22Rv1 (cell line): ENCODE data around the gene CCDC175.

Experiments
- ZFX ChIP-seq: fragments of 450-650 bp; IDR thresholded peaks from 2 replicates; pipeline ENCODE4 v1.6.1; 2017; ENCODE audit warnings: antibody characterized with exemption, borderline replicate concordance
- TF ChIP-seq, protein P1 (sequence below): fragments of 450-650 bp; IDR thresholded peaks from 2 replicates; pipeline ENCODE4 v1.5.1; 2017; ENCODE audit warnings: mild to moderate bottlenecking

DNA sequence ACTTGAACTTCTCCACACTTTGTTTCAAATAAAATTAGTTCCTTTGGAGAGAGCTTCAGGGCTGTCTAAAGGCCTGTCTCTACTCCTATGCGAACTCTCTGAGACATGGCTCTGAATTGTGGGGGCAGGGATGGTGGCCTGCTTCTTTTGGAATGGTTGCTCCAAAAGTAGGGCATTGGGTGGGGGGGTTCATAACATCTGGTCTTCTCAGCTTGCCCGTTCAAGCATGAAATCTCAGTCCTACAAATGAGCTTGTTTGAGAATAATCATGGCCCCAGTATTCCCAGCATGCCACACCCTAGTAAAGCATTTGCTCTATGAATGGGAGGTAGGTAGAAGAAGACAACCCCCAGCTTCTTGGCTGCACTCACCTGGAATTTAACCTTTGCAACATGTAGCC lies 118.1 kb downstream of the CCDC175 start:
- TF ChIP-seq, protein P1, sequence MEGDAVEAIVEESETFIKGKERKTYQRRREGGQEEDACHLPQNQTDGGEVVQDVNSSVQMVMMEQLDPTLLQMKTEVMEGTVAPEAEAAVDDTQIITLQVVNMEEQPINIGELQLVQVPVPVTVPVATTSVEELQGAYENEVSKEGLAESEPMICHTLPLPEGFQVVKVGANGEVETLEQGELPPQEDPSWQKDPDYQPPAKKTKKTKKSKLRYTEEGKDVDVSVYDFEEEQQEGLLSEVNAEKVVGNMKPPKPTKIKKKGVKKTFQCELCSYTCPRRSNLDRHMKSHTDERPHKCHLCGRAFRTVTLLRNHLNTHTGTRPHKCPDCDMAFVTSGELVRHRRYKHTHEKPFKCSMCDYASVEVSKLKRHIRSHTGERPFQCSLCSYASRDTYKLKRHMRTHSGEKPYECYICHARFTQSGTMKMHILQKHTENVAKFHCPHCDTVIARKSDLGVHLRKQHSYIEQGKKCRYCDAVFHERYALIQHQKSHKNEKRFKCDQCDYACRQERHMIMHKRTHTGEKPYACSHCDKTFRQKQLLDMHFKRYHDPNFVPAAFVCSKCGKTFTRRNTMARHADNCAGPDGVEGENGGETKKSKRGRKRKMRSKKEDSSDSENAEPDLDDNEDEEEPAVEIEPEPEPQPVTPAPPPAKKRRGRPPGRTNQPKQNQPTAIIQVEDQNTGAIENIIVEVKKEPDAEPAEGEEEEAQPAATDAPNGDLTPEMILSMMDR, result no peak
- no peak for TF ChIP-seq ZFX
